ENCODE data around the gene GNAO1.

Gene GNAO1

GRCh38 chr16:56355221-56355620, 163.9 kb downstream of the GNAO1 start:
- in situ Hi-C loops (cut with HindIII; ENCODE audit: low sequenced_read_pairs) = no loop called here
- no peak for TF ChIP-seq CTCF (IDR thresholded peaks at IDR 0.05; ENCODE audit: low read depth, low read length, missing control alignments)
- H3K4me3 ChIP-seq (ENCODE audit: low read depth, low read length) = no peak overlapping the region
- no peak for DNase-seq (ENCODE audit: low read depth)

GRCh38 chr16:56355786-56356275, 164.5 kb downstream of the GNAO1 start:
- TF ChIP-seq CTCF (IDR thresholded peaks at IDR 0.05; ENCODE audit: low read depth, low read length, missing control alignments) = no peak
- H3K4me3 ChIP-seq (ENCODE audit: low read depth, low read length) = peak overlapping the region; percentile 26
- in situ Hi-C loops (cut with HindIII; ENCODE audit: low sequenced_read_pairs) = no loop called here
- DNase-seq (ENCODE audit: low read depth) = no peak

- peak; percentile 92 for TF ChIP-seq CTCF (IDR thresholded peaks at IDR 0.05; ENCODE audit: low read depth, low read length, missing control alignments)
- in situ Hi-C loops (cut with HindIII; ENCODE audit: low sequenced_read_pairs) = no loop called here
- peak; percentile 68 for DNase-seq (ENCODE audit: low read depth)
Measured at GRCh38 chr16:56356276-56357240, 165.3 kb downstream of the GNAO1 start.

GRCh38 chr16:56357241-56357764, 166.0 kb downstream of the GNAO1 start:
- H3K4me3 ChIP-seq (ENCODE audit: low read depth, low read length) = peak overlapping the region; percentile 26
- peak; percentile 9 for DNase-seq (ENCODE audit: low read depth)
- TF ChIP-seq CTCF (IDR thresholded peaks at IDR 0.05; ENCODE audit: low read depth, low read length, missing control alignments) = no peak
- in situ Hi-C loops (cut with HindIII; ENCODE audit: low sequenced_read_pairs) = no loop called here

More at GRCh38 chr16:56356276-56357240, 165.3 kb downstream of the GNAO1 start:
- peak overlapping the region; percentile 26 for H3K4me3 ChIP-seq (ENCODE audit: low read depth, low read length)

- in situ Hi-C loops (cut with HindIII; ENCODE audit: low sequenced_read_pairs) = no loop called here
- no peak for DNase-seq (ENCODE audit: low read depth)
- no peak overlapping the region for H3K4me3 ChIP-seq (ENCODE audit: low read depth, low read length)
Measured at GRCh38 chr16:56357765-56358322, 166.6 kb downstream of the GNAO1 start.

More at GRCh38 chr16:56357765-56358322, 166.6 kb downstream of the GNAO1 start:
- no peak for TF ChIP-seq CTCF (IDR thresholded peaks at IDR 0.05; ENCODE audit: low read depth, low read length, missing control alignments)

All from astrocyte of the cerebellum (primary cell).